ENCODE measurements around the gene ZNF133.
"Not testable (repeated sequence)": the region's sequence is repeated elsewhere in the genome, so short reads cannot be mapped to it uniquely, and the experiment has no call there.

DNA sequence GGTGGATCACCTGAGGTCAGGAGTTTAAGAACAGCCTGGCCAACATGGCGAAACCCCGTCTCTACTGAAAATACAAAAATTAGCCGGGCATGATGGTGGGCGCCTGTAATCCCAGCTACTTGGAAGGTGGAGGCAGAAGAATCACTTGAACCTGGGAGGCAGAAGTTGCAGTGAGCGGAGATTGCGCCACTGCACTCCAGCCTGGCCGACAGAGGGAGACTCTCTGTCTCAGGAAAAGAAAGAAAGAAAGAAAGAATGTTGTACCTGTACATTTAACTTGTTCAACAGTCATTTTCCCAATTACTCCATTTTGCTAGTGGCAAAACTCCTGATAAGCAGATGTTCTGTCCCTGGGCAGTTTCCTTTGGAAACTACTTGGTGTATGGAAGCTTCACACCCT is 12.4 kb upstream of the ZNF133 start:
- TF ChIP-seq, protein P1, sequence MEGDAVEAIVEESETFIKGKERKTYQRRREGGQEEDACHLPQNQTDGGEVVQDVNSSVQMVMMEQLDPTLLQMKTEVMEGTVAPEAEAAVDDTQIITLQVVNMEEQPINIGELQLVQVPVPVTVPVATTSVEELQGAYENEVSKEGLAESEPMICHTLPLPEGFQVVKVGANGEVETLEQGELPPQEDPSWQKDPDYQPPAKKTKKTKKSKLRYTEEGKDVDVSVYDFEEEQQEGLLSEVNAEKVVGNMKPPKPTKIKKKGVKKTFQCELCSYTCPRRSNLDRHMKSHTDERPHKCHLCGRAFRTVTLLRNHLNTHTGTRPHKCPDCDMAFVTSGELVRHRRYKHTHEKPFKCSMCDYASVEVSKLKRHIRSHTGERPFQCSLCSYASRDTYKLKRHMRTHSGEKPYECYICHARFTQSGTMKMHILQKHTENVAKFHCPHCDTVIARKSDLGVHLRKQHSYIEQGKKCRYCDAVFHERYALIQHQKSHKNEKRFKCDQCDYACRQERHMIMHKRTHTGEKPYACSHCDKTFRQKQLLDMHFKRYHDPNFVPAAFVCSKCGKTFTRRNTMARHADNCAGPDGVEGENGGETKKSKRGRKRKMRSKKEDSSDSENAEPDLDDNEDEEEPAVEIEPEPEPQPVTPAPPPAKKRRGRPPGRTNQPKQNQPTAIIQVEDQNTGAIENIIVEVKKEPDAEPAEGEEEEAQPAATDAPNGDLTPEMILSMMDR (IDR thresholded peaks at IDR 0.05): not testable (repeated sequence)
- not testable (repeated sequence) for TF ChIP-seq POLR2A (IDR thresholded peaks at IDR 0.05)

Data from heart left ventricle (tissue), 13 donors.